ENCODE data around the gene RMDN3.

RMDN3 gene

DNA sequence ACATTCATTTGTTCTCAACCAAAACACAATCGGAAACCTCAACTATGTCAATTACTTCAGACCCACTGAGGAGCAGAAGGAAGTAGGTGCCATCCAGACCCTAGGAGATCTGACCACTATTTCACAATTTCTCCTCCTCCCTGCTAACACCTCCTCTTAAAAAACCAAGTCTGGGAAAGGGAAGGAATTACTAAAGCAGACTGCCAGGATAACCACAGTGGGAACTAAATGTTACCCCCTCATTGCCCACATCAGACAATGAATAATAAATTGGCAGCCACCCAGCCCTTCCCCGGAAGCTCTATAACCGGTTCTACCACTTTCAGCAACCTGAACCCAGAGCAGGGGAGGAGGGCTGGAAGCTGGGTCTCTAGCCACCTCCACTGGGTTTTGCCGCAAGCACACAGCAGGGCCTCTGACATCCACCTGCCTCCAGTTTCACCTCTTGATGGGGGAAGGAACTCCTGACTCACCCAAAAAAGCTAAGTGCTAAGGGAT is 32.3 kb upstream of the RMDN3 start:
- no peaks in the 10 kb centered on the region for H3K27me3 ChIP-seq (ENCODE audit: control insufficient read depth, insufficient read depth, low read length)
- H3K9me3 ChIP-seq (ENCODE audit: control insufficient read depth, insufficient read depth, low read length): no peaks in the 10 kb centered on the region
- H3K4me1 ChIP-seq (ENCODE audit: control insufficient read depth, insufficient read depth, low read length): peaks cover 30% of the 10 kb centered on the region
- no peak overlapping the region for H3K4me3 ChIP-seq (ENCODE audit: low read depth, low read length)
- no peaks in the 10 kb centered on the region for H3K36me3 ChIP-seq (ENCODE audit: control insufficient read depth, insufficient read depth, low read length)
- H3K9ac ChIP-seq (ENCODE audit: low read depth, low read length): no peak overlapping the region

GRCh38 chr15:40785814-40786213 is 30.8 kb upstream of the RMDN3 start:
- Histone ChIP-seq H3K4me1 (ENCODE audit: control insufficient read depth, insufficient read depth, low read length) (peaks cover 31% of the 10 kb centered on the region), H3K36me3 (ENCODE audit: control insufficient read depth, insufficient read depth, low read length) (no peaks in the 10 kb centered on the region), H3K9ac (ENCODE audit: low read depth, low read length) (no peak overlapping the region), H3K27me3 (ENCODE audit: control insufficient read depth, insufficient read depth, low read length) (no peaks in the 10 kb centered on the region), H3K4me3 (ENCODE audit: low read depth, low read length) (no peak overlapping the region), H3K9me3 (ENCODE audit: control insufficient read depth, insufficient read depth, low read length) (no peaks in the 10 kb centered on the region)

DNA sequence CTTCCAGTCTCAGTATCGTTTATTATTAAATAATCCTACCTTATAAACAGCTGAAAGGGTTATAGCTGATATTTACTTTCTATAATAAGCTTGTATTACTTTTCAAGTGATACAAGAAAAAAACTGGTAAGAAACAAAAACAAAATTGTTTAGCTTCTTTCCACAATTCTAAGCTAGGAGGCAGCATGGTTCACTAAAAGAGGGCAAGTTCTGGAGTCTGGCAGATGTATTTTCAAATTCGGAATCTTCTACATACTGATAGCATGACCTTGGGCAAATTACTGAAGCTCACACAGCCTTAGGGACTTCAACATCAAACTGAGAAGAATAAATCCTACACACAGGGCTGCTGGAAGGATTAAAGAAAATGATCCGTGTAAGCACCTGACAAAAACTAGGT is 30.1 kb upstream of the RMDN3 start:
- no peaks in the 10 kb centered on the region for H3K27me3 ChIP-seq (ENCODE audit: control insufficient read depth, insufficient read depth, low read length)
- peaks cover 31% of the 10 kb centered on the region for H3K4me1 ChIP-seq (ENCODE audit: control insufficient read depth, insufficient read depth, low read length)
- H3K4me3 ChIP-seq (ENCODE audit: low read depth, low read length): no peak overlapping the region
- H3K36me3 ChIP-seq (ENCODE audit: control insufficient read depth, insufficient read depth, low read length): no peaks in the 10 kb centered on the region
- no peak overlapping the region for H3K9ac ChIP-seq (ENCODE audit: low read depth, low read length)
- no peaks in the 10 kb centered on the region for H3K9me3 ChIP-seq (ENCODE audit: control insufficient read depth, insufficient read depth, low read length)

DNA sequence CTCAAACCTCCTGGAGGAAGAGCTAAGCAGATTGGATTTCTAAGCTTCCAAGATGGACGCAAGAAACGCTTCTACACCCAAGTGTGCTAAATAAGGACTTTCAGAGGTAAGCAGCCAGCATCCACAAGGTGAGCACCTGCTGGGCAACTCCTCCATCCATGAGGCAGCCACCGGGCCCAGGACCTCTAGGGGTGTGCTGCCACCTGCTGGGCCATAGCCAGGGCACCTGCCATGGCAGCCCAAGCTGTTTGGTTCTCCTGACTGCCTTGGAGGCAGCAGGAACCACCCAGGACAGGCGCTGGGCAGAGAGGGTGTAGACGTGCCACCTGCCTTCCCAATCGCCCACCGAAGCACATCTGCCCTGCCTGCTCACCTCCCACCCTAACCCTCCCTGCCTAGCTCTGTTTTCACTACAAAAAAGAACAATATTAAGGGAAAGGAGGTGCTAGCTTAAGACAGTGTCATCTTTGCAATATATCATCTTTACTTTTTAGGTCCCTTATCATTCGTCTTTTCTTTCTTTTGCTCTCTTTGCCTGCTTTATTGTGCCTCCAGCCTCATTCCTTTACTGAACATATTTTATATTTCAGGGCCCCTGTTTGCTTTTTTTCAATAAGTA is 27.7 kb upstream of the RMDN3 start:
- Histone ChIP-seq H3K27me3 (ENCODE audit: control insufficient read depth, insufficient read depth, low read length) (no peaks in the 10 kb centered on the region), H3K36me3 (ENCODE audit: control insufficient read depth, insufficient read depth, low read length) (peaks cover 3% of the 10 kb centered on the region), H3K4me1 (ENCODE audit: control insufficient read depth, insufficient read depth, low read length) (peaks cover 20% of the 10 kb centered on the region), H3K9me3 (ENCODE audit: control insufficient read depth, insufficient read depth, low read length) (no peaks in the 10 kb centered on the region), H3K4me3 (ENCODE audit: low read depth, low read length) (no peak overlapping the region), H3K9ac (ENCODE audit: low read depth, low read length) (no peak overlapping the region)

DNA sequence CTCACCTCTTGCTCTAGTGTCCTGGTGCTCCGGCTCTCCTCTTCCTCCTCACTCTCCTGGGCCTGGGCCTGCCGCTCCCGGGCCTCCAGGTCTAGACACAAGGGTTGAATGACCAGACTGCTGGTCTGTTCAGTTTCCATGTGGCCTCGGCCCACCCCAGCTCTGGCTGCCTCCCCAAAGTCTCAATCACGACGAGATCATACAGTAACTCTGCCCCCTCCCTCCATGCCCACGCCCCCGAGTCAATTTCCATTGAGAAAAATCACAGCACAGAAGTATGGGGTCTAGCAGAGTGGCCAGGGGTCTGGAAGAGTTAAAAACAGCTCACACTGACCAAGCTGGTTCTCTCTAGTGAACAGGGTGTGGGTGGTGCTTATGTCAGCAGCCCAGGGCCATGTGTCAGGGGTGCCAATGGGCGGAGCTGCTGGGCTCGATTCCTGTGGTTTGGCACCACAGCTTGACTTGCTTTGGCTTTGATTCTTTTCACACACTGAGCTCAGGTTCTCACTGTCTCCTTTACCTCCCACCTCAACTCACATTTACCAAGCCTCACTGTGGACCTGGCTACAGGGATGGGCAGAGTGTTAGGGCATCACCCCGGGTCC is 21.6 kb upstream of the RMDN3 start:
- Histone ChIP-seq H3K4me1 (ENCODE audit: control insufficient read depth, insufficient read depth, low read length) (no peaks in the 10 kb centered on the region), H3K27me3 (ENCODE audit: control insufficient read depth, insufficient read depth, low read length) (no peaks in the 10 kb centered on the region), H3K4me3 (ENCODE audit: low read depth, low read length) (no peak overlapping the region), H3K36me3 (ENCODE audit: control insufficient read depth, insufficient read depth, low read length) (peaks cover 41% of the 10 kb centered on the region), H3K9ac (ENCODE audit: low read depth, low read length) (no peak overlapping the region), H3K9me3 (ENCODE audit: control insufficient read depth, insufficient read depth, low read length) (no peaks in the 10 kb centered on the region)

DNA sequence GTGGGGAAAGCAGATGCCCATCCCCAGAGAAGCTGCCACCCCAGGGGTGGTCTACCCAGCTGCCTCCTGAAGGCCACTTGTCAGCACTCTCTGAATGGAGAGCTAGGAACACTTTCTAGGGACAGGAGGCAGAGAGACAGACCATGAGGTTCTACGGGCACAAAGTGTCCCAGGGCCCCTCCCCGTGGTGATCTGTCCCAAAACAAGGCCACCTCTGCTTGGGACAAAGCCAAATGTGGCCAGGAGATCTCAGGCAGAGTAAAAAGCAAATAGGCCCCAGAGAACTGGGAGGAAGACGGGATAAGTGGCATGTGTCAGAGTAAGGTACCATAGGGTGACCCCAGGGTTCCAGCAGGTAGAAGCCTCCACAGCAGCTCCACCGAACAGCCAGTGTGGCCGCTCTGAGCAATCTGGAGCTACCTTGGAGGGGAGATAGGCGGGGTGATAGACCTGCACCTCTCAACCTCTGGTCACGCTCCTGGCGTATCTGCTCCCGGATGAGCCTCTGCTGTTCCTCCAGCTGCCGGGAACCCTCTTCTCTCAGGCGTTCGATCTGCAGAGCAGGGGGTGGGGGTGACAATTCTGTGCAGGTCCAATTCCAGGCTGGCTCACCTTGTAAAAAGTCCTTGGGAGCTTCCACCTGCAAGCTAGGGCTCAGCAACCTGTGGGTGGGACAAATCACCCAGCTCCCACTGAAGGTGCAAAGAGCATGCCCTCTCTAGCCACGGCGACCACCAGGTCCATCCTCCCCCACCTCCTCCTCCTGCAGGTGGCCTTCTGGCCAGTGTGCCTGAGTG is 20.9 kb upstream of the RMDN3 start:
- Histone ChIP-seq H3K4me1 (ENCODE audit: control insufficient read depth, insufficient read depth, low read length) (no peaks in the 10 kb centered on the region), H3K27me3 (ENCODE audit: control insufficient read depth, insufficient read depth, low read length) (no peaks in the 10 kb centered on the region), H3K9ac (ENCODE audit: low read depth, low read length) (no peak overlapping the region), H3K9me3 (ENCODE audit: control insufficient read depth, insufficient read depth, low read length) (no peaks in the 10 kb centered on the region), H3K36me3 (ENCODE audit: control insufficient read depth, insufficient read depth, low read length) (peaks cover 41% of the 10 kb centered on the region), H3K4me3 (ENCODE audit: low read depth, low read length) (no peak overlapping the region)

- H3K27me3 ChIP-seq (ENCODE audit: control insufficient read depth, insufficient read depth, low read length): no peaks in the 10 kb centered on the region
- H3K4me3 ChIP-seq (ENCODE audit: low read depth, low read length): no peak overlapping the region
- H3K36me3 ChIP-seq (ENCODE audit: control insufficient read depth, insufficient read depth, low read length): peaks cover 41% of the 10 kb centered on the region
- no peaks in the 10 kb centered on the region for H3K4me1 ChIP-seq (ENCODE audit: control insufficient read depth, insufficient read depth, low read length)
- no peaks in the 10 kb centered on the region for H3K9me3 ChIP-seq (ENCODE audit: control insufficient read depth, insufficient read depth, low read length)
- H3K9ac ChIP-seq (ENCODE audit: low read depth, low read length): no peak overlapping the region
Observed at GRCh38 chr15:40775007-40775406, 20.0 kb upstream of the RMDN3 start.

DNA sequence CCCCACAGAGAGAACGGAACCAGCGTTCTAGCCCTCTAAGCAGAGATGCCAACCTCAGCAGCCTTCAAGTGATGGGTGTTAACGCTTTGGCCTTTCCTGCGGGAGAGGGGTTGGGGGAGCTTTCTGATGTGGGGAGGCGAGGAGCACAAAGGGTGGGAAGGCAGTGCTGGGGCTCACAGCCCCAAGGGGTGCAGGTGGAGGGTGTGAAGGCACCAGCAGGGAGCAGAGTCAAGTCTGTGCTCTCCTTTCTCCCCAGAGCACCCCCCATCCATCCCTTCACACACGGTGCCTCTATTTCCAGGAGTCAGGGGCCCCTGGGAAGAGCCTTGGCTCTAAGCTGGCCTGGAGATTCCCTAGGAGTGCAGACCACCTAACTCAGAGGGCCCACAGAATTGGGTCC is 18.8 kb upstream of the RMDN3 start:
- Histone ChIP-seq H3K9ac (ENCODE audit: low read depth, low read length) (no peak overlapping the region), H3K4me3 (ENCODE audit: low read depth, low read length) (no peak overlapping the region), H3K9me3 (ENCODE audit: control insufficient read depth, insufficient read depth, low read length) (no peaks in the 10 kb centered on the region), H3K4me1 (ENCODE audit: control insufficient read depth, insufficient read depth, low read length) (no peaks in the 10 kb centered on the region), H3K27me3 (ENCODE audit: control insufficient read depth, insufficient read depth, low read length) (no peaks in the 10 kb centered on the region), H3K36me3 (ENCODE audit: control insufficient read depth, insufficient read depth, low read length) (peaks cover 41% of the 10 kb centered on the region)

DNA sequence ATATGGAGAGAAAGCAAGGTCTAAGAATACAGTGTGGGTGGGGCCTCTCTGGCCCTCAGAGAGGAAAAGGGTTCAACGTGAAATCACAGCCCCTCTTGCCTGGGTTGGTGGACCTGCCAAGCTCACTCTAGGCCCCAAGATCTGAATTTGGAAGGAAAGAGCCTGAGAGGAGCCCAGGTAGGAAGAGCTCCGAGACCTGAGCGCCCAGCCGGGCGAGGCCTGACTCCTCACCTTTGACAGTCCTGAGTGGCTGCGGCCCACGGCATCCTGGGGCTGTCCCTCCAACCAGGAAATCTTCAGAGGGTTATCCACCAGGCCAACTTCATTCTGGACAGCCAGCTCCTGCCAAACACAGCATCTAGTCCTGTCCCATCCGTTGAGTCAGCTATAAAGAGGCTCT is 18.4 kb upstream of the RMDN3 start:
- H3K4me1 ChIP-seq (ENCODE audit: control insufficient read depth, insufficient read depth, low read length): no peaks in the 10 kb centered on the region

DNA sequence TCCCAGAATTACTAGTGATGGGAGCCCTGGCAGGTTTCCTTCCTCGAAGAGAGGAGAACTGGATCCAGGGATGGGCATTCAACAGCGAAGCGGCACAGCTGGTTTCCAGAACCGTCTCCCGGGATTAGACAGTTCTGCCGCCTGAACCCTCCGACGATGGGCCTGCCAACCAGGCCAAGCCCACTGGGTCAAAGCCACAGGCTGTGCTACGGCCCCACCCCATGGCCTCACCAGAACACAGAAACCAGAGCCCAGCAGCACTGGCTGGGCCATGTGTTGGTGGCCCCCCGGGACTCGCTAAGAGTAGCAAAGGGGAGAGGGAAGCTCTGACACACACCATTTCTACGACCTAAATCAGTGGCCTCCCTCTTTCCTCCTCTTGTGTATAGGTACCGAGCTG is 17.0 kb upstream of the RMDN3 start:
- H3K9ac ChIP-seq (ENCODE audit: low read depth, low read length): no peak overlapping the region
- H3K36me3 ChIP-seq (ENCODE audit: control insufficient read depth, insufficient read depth, low read length): peaks cover 47% of the 10 kb centered on the region
- no peaks in the 10 kb centered on the region for H3K4me1 ChIP-seq (ENCODE audit: control insufficient read depth, insufficient read depth, low read length)
- H3K27me3 ChIP-seq (ENCODE audit: control insufficient read depth, insufficient read depth, low read length): no peaks in the 10 kb centered on the region
- no peak overlapping the region for H3K4me3 ChIP-seq (ENCODE audit: low read depth, low read length)
- no peaks in the 10 kb centered on the region for H3K9me3 ChIP-seq (ENCODE audit: control insufficient read depth, insufficient read depth, low read length)

More for the DNA sequence above, 18.4 kb upstream of the RMDN3 start:
- Histone ChIP-seq H3K27me3 (ENCODE audit: control insufficient read depth, insufficient read depth, low read length) (no peaks in the 10 kb centered on the region), H3K9me3 (ENCODE audit: control insufficient read depth, insufficient read depth, low read length) (no peaks in the 10 kb centered on the region), H3K9ac (ENCODE audit: low read depth, low read length) (no peak overlapping the region), H3K36me3 (ENCODE audit: control insufficient read depth, insufficient read depth, low read length) (peaks cover 39% of the 10 kb centered on the region), H3K4me3 (ENCODE audit: low read depth, low read length) (no peak overlapping the region)

- Histone ChIP-seq H3K9ac (ENCODE audit: low read depth, low read length) (no peak overlapping the region), H3K4me3 (ENCODE audit: low read depth, low read length) (no peak overlapping the region), H3K9me3 (ENCODE audit: control insufficient read depth, insufficient read depth, low read length) (no peaks in the 10 kb centered on the region), H3K4me1 (ENCODE audit: control insufficient read depth, insufficient read depth, low read length) (peaks cover 1% of the 10 kb centered on the region), H3K27me3 (ENCODE audit: control insufficient read depth, insufficient read depth, low read length) (no peaks in the 10 kb centered on the region), H3K36me3 (ENCODE audit: control insufficient read depth, insufficient read depth, low read length) (peaks cover 40% of the 10 kb centered on the region)
Observed at GRCh38 chr15:40771242-40771641, 16.2 kb upstream of the RMDN3 start.
